WI38 (cell line): ENCODE data around the gene PCMT1.

Source experiments
- H3K4me3 ChIP-seq: 2 replicates; pipeline ENCODE4 v1.5.1; 2011; ENCODE audit warnings: low read depth, mild to moderate bottlenecking, control low read depth, low read length
- CTCF ChIP-seq: IDR thresholded peaks from 2 replicates; pipeline ENCODE4 v1.5.1; 2012; ENCODE audit warnings: low read depth, mild to moderate bottlenecking, control low read depth, low read length

Gene PCMT1

DNA sequence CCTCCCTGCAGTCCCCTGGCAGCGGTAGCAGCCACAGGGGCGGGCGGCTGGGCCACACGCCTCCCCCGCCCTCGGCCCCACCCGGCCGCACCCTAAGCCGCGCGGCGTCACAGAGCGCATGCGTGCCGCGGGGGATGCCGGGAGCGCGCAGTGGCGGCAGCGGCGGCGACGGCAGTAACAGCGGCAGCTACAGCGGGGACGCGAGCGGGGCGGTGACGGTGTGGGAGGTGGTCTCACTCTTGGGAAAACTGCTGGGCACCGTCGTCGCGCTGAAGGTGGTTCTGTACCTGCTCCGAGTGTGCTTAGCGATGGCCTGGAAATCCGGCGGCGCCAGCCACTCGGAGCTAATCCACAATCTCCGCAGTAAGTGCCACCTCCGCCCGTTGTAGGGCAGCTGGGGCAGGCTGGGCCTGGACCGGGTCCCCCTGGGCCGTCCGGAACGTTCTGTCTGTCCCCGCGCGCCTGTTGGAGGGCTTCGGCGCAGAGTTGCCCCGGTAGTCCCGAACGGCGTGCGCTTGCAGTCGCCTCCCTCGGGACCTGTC, at the start of gene PCMT1:
TSS of gene PCMT1 (plus strand) at position 148 of the 542 bp plus-strand sequence. CDS start at position 309, 161 bp downstream.
- TF ChIP-seq CTCF: no peak
- peak within 1 kb of the TSS; percentile 98 for H3K4me3 ChIP-seq

DNA sequence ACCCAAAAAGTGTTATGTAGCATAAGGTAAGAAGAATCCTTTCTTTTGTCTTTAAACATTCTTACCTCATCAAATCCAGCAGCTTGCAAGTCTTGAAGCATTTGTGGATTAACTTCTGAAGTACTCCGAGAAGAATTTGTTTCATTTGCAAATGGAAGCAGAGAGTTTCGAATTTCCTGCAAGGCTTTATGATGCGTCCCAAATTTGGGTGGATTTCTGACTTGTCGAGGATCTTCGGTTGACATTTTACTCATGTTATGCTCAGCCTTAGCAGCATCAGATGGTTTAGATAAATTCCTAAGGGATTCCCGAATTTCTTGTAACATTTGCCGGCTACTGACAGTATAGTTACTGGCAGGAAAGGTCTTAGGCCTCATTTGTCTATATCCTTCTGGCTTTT, 47.8 kb upstream of the PCMT1 start:
- TF ChIP-seq CTCF: no peak
- H3K4me3 ChIP-seq: no peak overlapping the region

DNA sequence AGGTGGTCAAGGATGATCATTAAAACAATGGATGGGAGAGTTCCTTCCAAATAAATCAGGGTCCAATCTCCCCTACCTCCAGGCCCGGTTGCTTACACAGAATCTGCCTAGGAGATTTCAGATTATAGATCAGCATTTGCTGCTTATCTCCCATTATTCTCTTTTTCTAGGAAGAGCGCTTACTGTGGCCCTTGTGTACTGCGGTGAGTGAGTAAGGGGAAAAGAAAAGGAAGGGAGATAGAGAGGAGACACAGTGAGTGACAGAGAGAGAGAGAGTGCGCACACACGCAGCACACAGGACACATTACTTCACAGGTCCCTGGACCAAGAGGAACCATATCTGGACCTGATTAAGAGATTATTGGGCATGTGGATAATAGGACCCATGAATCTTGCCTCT, 37.8 kb upstream of the PCMT1 start:
- no peak for TF ChIP-seq CTCF
- H3K4me3 ChIP-seq: no peak overlapping the region

DNA sequence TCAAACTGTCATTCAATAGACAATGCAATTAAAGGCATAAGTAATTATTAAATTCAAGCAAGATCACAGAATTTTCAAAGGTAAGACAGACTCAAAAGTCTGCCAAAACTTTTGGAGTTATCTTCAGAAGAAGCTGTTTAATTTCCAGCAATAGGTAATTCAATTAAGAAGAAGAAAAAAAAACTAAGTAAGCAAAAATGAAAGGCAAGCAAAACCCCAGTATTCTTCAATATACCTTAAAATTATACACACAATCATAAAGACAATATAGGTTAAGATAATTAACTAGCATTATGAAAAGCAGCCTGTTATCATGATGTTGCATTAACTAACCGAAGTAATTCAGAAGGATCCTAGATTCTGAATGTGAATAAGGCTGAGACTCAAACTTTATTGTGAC, 35.1 kb upstream of the PCMT1 start:
- no peak for TF ChIP-seq CTCF
- H3K4me3 ChIP-seq: no peak overlapping the region

DNA sequence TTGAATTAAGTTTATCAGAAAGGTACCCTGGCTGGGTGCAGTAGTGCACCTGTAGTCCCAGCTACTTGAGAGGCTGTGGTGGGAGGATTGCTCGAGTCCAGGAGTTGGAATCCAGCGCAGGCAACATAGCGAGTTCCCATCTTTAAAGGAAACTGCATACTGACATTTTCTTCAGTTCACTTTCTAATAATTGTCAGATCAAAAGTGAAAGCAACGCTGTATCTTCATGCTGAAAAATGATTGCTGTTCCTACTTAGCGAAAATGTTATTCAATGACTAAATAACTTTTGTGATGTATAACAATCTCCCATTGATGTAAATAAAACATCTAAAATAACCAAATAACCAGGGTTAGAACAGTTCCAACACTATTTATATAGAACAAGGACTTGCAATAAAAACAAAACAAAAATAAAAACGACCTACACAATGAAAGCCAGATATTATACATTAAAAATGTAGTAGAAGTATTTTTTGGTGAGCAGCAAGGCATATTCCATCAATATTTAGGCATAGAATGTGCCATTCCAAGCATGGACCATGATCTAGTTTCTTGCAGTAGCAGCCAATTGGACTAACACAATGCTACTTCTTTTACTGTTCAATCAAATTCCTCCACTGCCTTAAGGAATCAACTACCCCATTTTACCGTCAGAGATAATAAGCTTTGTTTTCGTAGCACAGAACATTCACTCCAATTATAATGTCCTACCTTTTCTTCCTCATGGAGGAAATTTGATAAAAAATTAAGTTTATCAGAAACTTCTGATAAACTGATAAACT, 33.2 kb upstream of the PCMT1 start:
- TF ChIP-seq CTCF: no peak

DNA sequence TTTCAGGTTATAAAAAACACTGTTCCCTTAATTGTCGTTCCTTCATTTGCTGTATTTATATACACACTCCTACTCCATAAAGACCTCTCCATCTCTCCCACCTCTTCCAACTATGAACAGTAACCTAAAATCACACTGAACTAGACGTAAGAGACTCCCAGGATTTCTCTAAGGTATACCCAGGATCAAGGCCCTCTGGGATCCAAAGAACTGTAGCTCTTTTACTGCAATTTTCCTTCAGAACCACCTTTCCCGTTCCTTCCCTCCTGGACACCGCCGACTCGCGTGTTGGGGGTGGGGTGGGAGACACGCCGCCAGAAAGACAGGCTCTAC, 32.3 kb upstream of the PCMT1 start:
- peak overlapping the region; percentile 77 for H3K4me3 ChIP-seq
- no peak for TF ChIP-seq CTCF

More for the DNA sequence above, 33.2 kb upstream of the PCMT1 start:
- H3K4me3 ChIP-seq: peak overlapping the region; percentile 77
